Prostate gland (tissue), 2 donors: Measurements from ENCODE around the gene SMYD3.

ENCODE experiments used
- CTCF ChIP-seq, 4 experiments: fragments of 200-600 bp in 2 of 4; fragments of 450-650 bp in 2 of 4; sonication (generic) in 2 of 4; IDR thresholded peaks; 1 replicate in 3 of 4; 2 replicates in 1 of 4; pipeline ENCODE4 v1.5.1; 2016 to 2019; ENCODE audit warnings: antibody characterized with exemption in 4 of 4, mild to moderate bottlenecking in 2 of 4, moderate library complexity in 2 of 4
- POLR2A ChIP-seq: fragments of 450-650 bp; IDR thresholded peaks from one replicate; pipeline ENCODE4 v1.6.1; 2016; ENCODE audit warnings: antibody characterized with exemption, mild to moderate bottlenecking

DNA sequence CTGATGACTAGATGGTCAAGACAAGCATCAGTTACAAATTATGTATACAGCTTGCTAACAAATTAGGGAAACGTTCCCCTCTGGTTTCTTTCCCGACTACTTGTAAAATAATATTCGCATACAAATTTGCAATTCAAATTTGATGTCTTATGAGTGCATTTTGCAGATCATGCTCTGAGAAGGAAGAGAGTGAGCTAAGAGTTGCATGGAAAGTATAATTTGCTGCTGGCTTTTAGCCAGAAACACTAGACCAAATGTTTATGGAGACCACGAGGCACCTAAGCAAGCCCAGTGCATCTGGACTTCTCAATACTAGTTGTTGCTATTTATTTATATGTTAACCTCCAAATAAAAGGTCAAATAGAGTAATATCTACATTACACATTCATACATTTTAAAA is 216.0 kb downstream of the SMYD3 start:
- TF ChIP-seq POLR2A (no peak), CTCF (IDR thresholded peaks at IDR 0.05) (no peak)
